H1 (cell line): ENCODE results near the gene CYP46A1. TPM values are rescaled to one million over a fixed set of nuclear protein-coding genes. Genes with fewer than 3 reads are reported as not detected.

ENCODE experiments used
- SIN3A ChIP-seq, 2 experiments: IDR thresholded peaks in 1 of 2; conservative IDR thresholded peaks in 1 of 2; 2 replicates each; pipeline ENCODE4 v1.6.1; 2011 to 2012; ENCODE audit warnings: low read length in 2 of 2, improper control_type of control experiment in 1 of 2, low read depth in 1 of 2, mild to moderate bottlenecking in 1 of 2
- polyA plus RNA-seq, 7 experiments: library from polyadenylated mRNA; depleted of rRNA in 3 of 7; stranded (reverse) in 5 of 7; unstranded in 2 of 7; fragments of >200 nt in 5 of 7; fragments of 200-250 nt in 2 of 7; gene quantifications; 1 replicate in 5 of 7; 2 replicates in 1 of 7; 4 replicates in 1 of 7; pipeline versions ENCODE4 v1.2.1 to v1.2.3, GENCODE V29; 2011 to 2013; ENCODE audit warnings: missing spikeins in 2 of 7, mixed read lengths in 2 of 7
- total RNA-seq: library from RNA; stranded (reverse); fragmentation: NEBNext Ultra II Directional; extraction: Animal tissue kit (Norgen Biotek cat#: 25700); gene quantifications from 2 replicates; pipeline ENCODE4 v1.2.1, GENCODE V29; 2021
- TF ChIP-seq, protein P1 (sequence below): fragments of 300-600 bp; sonication (generic); IDR thresholded peaks from 2 replicates; pipeline ENCODE4 v1.7.1; 2012; ENCODE audit warnings: low read length, moderate library complexity, mild to moderate bottlenecking, inconsistent platforms; ENCODE audit not compliant: insufficient replicate concordance

CYP46A1 gene
- total and polyA plus RNA-seq, 2 of the 8 experiments (the other 6 are each of a cell fraction or from before 2014, with no cell fraction given): 0.41 to 1.3 TPM

DNA sequence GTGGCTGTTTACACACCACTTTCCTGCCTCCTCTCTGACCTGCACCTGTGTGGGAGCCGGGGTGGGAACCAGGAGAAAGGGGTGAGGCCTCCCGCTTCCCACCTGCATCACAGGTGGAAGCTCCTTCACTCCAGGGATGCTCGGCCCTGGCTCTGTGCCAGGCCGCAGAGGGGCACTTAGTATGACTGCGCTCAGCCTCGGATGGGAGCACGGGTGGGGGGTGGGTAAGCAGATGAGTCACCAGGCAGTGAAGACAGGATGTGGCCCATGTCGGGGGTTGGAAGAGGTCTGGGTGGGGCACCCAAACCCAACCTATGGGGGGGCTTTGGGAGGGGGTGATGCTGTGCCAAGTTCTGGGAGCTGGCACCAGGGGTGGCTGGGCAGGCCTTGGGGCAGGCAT, 7.4 kb upstream of the CYP46A1 start (continued):
- no peak for TF ChIP-seq SIN3A (conservative IDR thresholded peaks at IDR 0.05 in 1 of 2, IDR thresholded peaks at IDR 0.05 in 1 of 2; ENCODE audit: low read depth in 1 of 2, low read length in 2 of 2)
- TF ChIP-seq, protein P1, sequence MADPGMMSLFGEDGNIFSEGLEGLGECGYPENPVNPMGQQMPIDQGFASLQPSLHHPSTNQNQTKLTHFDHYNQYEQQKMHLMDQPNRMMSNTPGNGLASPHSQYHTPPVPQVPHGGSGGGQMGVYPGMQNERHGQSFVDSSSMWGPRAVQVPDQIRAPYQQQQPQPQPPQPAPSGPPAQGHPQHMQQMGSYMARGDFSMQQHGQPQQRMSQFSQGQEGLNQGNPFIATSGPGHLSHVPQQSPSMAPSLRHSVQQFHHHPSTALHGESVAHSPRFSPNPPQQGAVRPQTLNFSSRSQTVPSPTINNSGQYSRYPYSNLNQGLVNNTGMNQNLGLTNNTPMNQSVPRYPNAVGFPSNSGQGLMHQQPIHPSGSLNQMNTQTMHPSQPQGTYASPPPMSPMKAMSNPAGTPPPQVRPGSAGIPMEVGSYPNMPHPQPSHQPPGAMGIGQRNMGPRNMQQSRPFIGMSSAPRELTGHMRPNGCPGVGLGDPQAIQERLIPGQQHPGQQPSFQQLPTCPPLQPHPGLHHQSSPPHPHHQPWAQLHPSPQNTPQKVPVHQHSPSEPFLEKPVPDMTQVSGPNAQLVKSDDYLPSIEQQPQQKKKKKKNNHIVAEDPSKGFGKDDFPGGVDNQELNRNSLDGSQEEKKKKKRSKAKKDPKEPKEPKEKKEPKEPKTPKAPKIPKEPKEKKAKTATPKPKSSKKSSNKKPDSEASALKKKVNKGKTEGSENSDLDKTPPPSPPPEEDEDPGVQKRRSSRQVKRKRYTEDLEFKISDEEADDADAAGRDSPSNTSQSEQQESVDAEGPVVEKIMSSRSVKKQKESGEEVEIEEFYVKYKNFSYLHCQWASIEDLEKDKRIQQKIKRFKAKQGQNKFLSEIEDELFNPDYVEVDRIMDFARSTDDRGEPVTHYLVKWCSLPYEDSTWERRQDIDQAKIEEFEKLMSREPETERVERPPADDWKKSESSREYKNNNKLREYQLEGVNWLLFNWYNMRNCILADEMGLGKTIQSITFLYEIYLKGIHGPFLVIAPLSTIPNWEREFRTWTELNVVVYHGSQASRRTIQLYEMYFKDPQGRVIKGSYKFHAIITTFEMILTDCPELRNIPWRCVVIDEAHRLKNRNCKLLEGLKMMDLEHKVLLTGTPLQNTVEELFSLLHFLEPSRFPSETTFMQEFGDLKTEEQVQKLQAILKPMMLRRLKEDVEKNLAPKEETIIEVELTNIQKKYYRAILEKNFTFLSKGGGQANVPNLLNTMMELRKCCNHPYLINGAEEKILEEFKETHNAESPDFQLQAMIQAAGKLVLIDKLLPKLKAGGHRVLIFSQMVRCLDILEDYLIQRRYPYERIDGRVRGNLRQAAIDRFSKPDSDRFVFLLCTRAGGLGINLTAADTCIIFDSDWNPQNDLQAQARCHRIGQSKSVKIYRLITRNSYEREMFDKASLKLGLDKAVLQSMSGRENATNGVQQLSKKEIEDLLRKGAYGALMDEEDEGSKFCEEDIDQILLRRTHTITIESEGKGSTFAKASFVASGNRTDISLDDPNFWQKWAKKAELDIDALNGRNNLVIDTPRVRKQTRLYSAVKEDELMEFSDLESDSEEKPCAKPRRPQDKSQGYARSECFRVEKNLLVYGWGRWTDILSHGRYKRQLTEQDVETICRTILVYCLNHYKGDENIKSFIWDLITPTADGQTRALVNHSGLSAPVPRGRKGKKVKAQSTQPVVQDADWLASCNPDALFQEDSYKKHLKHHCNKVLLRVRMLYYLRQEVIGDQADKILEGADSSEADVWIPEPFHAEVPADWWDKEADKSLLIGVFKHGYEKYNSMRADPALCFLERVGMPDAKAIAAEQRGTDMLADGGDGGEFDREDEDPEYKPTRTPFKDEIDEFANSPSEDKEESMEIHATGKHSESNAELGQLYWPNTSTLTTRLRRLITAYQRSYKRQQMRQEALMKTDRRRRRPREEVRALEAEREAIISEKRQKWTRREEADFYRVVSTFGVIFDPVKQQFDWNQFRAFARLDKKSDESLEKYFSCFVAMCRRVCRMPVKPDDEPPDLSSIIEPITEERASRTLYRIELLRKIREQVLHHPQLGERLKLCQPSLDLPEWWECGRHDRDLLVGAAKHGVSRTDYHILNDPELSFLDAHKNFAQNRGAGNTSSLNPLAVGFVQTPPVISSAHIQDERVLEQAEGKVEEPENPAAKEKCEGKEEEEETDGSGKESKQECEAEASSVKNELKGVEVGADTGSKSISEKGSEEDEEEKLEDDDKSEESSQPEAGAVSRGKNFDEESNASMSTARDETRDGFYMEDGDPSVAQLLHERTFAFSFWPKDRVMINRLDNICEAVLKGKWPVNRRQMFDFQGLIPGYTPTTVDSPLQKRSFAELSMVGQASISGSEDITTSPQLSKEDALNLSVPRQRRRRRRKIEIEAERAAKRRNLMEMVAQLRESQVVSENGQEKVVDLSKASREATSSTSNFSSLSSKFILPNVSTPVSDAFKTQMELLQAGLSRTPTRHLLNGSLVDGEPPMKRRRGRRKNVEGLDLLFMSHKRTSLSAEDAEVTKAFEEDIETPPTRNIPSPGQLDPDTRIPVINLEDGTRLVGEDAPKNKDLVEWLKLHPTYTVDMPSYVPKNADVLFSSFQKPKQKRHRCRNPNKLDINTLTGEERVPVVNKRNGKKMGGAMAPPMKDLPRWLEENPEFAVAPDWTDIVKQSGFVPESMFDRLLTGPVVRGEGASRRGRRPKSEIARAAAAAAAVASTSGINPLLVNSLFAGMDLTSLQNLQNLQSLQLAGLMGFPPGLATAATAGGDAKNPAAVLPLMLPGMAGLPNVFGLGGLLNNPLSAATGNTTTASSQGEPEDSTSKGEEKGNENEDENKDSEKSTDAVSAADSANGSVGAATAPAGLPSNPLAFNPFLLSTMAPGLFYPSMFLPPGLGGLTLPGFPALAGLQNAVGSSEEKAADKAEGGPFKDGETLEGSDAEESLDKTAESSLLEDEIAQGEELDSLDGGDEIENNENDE: no peak
- TF ChIP-seq, all 59 proteins: peak for 0
